Activated naive CD4-positive, alpha-beta T cell (primary cell): Measurements from ENCODE around the gene RIPOR3.
"Not testable (repeated sequence)": the region's sequence is repeated elsewhere in the genome, so short reads cannot be mapped to it uniquely, and the experiment has no call there.

Experiments used
- DNase-seq, 4 experiments: peaks; one replicate each; lab custom pipeline; 2025; lab: John Stamatoyannopoulos, UW

The RIPOR3 gene

DNA sequence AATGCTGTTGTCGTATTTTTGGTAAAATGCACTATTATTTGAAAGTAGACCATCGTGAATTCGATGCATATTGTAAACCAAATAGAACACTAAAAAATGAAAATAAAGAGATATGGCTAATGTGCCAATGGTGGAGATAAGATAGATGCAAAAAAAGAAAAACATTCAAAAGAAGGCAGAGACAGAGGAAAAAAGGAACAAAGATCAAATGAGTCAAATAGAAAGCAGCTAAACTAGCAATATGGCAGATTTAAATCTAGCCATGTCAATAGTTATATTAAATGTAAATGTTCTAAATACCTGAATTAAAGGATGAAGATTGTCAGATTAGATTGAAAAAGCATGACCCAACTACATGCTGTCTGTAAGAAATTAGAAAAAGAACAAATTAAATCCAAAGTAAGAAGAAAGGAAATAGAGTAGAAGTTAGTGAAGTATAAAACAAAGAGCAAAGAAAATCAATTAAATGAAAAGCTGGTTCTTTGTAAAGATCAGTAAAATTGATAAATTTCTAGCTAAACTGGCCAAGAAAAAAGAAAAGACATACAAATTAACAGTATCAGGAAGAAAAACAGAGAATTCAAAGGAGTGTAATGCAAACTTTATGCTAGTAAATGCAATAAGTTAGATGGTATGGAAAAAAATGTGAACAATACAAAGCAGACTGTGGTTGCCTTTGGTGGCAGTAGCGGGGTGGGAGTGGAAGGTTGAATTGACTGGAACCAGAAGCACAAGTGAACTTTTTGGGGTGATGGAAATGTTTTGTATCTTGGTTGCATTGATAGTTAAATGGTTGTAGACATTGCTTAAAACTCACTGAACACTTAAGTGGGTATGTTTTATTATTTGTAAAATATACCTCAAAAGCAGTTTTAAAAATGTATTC lies 136.4 kb downstream of the RIPOR3 start:
- DNase-seq, result no peak

DNA sequence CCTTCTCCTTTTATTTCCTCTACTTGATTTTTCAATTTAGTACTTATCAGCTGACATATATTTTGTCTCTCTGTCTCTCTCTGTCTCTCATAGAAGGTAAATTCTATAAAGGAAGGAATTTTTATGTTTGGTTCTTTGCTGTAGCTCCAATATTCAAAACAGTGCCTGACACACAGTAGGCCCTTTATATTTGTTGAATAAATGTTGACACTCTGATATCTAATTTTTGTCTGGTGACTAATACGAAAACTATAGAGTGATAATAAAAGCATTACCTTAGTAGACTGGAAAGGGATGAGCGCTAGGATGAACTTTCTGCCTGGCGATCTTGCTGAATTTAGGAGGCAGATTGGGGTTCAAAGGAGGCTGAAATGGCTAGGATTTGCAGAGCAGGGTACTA lies 138.4 kb downstream of the RIPOR3 start:
- DNase-seq, result no peak

DNA sequence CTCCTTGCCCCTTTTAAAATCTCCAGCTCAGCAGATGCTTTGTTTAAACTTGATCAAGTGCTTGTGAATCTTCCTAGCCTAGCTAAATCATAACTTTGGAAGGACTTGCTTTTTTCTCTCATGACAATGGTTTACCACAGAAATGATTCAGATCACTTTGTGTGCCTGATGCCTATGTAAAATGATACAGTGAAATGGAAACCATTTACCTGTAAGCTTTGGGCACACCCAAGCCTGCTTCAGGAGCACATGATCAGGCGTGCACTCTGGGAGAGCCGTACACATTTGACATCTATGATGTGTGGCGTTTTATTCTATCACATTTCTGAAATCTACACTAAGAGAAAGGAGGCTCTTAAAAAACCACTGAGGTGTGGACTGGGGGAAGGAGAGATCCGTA lies 140.1 kb downstream of the RIPOR3 start:
- no peak for DNase-seq

DNA sequence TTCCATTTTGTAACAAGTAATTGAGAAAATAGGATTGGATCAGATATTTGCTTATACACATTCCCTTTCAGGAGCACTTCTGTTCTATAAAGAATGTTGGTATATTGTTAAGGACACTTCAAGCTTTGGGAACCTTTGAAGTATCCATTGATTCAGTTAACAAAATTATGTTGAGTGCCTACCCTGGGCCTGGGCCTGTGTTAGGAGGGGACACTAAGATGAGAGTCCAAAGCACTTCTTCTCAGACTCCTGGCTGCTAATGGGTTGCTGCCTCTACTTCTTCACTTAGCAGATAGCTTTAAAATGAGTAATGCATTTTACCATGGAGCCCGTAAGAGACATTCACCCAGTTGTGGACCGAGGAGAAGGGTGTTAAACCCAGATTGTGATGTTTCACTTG lies 140.8 kb downstream of the RIPOR3 start:
- no peak for DNase-seq

DNA sequence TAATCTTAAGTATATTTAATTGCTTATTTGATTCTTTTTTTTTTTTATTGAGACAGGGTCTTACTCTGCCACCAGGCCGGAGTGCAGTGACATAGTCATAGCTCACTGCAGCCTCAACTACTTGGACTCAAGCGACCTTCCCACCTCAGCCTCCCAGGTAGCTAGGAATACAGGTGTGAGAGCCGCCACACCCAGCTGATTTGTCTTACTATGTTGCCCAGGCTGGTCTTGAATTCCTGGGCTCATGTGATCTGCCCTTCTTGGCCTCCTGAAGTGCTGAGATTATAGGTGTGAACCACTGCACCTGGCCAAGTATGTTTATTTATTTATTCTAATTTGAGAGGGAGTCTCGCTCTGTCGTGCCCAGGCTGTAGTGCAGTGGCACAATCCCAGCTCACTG lies 142.9 kb downstream of the RIPOR3 start:
- DNase-seq, result no peak

DNA sequence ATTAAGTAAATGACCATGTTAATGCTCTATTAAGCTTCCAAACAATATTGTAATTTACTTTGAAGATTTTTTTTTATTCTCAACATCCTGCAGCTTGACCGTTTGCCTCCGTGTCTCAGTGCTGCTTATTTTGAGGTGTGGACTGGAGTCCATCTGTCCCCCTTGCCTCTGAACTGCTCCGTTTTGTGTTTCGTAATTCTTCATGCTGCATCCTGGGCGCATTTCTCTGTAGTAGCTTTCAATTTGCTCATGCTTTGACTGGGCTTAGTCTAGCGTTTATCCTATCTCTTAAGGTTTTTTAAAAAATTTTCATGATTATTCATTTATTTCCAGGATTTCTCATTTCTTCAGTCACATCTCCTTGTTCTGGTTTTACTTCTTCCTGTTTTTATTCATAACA lies 143.4 kb downstream of the RIPOR3 start:
- no peak for DNase-seq

DNA sequence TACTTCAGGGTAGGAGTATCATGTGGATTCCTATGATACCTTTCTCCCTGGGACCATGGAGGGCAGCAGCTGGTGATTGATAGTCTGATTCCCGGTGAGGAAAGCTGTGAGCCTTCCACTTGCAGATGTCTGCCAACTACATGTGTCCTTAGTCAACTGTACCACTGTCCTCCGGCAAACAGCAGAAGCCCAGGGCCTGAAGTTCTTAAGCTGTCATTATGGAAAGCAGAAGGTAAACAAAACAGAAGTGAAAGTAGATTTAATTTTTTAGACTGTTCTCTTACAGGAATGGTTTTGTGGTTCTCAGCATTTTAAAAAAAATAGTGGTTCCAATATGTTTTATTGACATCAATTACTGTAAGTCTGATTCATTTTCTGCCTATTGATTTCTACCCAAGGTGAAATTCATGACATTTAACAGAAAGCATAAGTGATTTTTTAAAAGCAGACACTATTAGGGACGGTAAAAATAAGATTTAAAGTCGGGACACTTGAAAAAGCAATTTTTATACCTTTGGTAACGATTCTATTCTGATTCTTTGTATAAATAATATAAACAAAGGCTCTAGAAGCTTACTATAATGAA lies 144.5 kb downstream of the RIPOR3 start:
- no peak for DNase-seq

DNA sequence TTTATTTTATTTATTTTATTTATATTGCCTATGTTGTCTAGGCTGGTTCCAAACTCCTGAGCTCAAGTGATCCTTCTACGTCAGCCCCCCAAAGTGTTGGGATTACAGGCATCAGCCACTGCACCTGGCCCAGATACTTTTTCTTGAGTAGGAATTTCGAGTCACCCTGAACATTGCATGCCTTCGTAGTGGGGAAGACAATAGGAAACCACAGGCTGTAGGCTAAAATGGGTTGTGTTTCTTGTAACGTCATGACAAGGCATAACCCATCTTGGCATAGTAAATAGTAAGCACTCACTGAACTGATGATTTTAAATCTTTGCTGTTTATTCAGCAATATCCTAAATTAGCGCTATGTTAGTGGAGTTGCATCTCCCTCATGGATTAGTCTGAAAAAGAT lies 146.2 kb downstream of the RIPOR3 start:
- DNase-seq, result no peak

DNA sequence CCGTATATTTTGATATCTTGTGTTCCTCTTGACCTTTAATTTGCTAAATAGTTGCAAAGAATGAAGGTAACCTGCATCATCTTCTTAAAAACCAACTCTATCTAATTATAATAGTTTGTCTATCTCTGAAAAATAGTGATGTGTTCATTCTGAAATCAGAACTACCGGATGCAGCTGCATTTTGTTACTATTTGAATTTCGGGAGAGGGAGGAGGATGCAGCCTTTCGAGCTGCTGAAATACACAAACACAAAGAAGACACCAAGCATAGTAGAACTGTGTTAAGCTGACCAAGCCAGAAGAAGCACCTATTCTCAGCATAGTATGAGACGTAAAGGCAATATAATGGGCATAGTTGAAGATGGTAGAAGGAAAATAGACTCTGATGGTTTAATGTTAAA lies 148.0 kb downstream of the RIPOR3 start:
- no peak for DNase-seq

DNA sequence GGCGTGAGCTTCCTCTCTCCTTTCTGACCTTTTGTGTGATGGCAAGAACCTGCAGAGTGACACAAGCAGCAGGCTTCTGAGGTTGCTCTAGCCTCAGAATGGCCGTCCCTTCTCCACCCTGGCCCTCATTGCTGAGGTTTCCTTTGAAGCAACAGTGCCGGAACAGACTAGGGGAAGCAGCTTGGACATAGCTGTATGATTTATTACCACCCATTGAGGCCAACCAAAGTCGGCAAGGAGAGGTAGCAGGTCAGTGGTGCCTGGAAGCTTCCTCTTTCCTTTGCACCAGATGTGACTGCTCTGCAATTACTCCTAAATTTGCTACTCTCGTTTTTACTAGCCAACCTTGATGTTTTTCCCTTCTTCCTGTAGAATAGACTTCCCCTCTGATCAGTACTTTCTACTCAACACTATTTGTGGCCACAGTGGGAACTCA lies 149.7 kb downstream of the RIPOR3 start:
- DNase-seq, result no peak

DNA sequence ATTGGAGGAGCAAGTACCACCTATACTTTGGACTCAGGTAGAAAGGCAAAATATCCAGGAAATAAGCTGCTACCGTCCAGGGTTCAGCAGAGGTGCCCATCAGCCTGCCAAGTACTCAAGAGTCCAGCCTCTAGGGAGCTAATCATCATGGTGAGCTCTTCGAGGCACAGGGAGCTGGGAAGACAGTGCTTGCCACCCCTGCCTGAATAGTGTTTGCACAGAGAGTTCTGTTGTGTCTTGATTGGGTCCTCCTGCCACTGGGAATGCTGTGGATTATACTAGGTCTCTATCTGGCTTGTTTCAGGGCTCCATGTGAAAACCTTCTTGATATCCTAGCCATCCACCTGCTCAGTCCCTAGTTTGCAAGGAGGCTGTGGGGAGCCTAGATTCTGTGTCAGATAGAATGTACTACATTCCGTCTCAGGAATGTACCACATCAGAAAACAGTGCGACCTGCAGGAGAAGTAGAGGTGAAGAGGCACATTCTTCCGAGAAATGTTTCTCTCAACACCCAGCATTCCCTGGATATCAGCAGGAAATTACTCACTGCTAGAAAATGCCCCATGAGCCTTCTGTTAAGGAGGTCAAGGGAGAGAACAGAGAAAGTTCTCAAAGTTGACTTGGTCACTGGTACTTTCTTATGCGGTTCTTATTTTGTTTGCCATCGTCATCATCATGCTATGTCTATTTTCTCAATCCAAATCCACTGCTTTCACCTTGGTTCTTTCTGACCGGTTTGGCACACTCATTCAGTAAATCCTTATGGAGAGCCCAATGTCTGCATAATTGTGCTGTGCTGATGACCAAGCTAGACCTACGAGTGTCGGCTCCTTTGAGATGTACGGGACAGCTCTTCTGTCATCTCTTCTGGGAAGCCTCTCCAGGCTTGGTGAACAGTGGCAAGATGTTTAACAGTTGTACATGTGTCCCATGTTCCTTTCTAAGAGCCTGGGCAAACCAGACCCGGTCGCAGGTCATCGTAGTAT lies 150.4 kb downstream of the RIPOR3 start:
- no peak for DNase-seq

DNA sequence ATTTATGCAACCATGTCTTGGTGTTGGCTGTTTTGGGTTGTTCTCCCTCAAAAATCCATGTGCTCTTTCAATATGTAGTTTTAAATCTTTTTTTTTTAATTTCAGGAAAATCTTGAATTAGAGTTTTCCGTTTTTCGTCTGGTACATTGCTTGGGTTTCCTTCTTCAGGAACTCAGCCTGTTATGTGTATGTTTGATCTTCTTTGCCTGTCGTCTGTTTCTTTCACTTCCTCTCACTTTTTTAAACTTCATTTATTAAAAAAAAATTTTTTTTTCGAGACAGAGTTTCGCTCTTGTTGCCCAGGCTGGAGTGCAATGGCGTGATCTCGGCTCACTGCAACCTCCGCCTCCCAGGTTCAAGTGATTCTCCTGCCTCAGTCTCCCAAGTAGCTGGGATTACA lies 151.5 kb downstream of the RIPOR3 start:
- DNase-seq, result not testable (repeated sequence)

DNA sequence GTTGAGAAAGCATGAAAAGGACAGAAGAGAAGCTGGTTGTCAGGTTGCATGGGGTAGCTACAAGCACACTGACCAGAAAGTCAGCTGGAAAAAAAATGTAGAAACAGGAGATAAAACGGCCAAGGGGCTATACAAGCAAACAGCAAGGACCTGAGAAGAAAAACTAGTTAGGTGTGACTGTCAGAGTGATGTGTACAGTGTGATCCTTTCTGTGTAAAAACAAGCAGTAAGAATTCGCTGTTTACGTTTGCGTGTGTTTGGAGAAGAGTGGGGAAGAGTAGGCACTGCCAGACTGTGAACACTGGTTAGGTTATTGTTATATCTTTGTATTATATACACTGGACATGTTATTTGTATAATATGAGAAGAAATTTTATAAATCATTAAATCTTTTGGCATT lies 153.1 kb downstream of the RIPOR3 start:
- DNase-seq, result no peak

DNA sequence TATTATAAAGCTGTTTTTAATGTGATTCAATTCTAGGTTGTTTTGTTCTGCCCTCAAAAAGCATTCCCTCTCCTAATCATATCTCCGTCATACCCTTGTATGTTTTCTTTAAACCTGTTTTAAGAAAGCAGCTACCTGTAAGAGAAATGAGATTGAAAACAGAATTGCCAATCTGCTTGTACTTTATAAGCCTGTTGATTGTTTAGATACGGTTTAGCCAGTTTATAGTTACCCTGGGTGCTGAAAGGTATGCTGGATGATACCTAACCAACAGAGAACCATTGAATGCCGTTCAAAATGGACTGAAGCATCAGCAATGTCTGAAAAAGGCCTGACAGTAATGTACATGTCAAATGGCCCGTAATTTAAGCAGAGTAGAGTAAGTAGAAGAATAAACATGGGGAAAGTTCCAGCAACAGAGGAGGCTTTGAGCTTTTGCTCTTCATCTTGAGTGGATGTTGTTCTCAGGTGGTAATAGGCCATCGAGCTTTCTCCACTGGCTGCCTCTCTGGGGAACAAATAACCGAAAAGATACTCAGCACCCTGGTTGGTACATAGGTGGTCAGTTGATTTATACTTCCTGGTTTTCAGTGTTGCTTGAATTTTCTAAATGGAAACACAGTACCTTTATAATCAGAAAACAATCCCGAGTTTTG lies 153.7 kb downstream of the RIPOR3 start:
- DNase-seq, result no peak

DNA sequence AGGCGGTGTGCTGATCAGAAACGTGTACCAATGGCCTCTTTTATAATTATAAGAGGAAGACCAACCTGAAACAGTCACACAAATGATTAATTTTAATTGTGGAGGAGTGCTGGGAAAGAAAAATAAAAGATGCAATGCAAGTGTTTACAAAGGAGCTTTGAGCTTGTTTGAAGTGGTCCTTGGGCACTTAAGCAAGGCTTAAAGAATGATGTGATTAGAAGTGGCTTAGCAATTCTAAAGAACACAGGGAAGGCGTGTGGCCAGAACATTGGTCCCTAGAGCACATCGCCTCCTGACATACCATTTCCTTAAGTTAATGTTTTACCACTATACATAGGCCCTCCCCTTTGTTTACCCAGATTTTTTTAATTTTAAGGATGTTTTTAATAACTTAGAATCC lies 155.0 kb downstream of the RIPOR3 start:
- no peak for DNase-seq
